Transverse colon (tissue), 3 donors: ENCODE data around the gene TMEM212.

ENCODE experiments used
- CTCF ChIP-seq, 5 experiments: fragments of 200-600 bp in 3 of 5; fragments of 450-650 bp in 2 of 5; sonication (generic) in 3 of 5; IDR thresholded peaks; 1 replicate in 2 of 5; 2 replicates in 3 of 5; pipeline ENCODE4 v1.5.1; 2016 to 2017; ENCODE audit warnings: antibody characterized with exemption in 5 of 5, inconsistent platforms in 3 of 5, mild to moderate bottlenecking in 2 of 5, moderate library complexity in 1 of 5
- EP300 ChIP-seq: sonication (generic); formaldehyde crosslinking; IDR thresholded peaks from one replicate; pipeline ENCODE4 v1.6.1; 2017; ENCODE audit warnings: antibody characterized with exemption, low read depth
- POLR2A ChIP-seq: fragments of 450-650 bp; IDR thresholded peaks from one replicate; pipeline ENCODE4 v1.6.1; 2016; ENCODE audit warnings: antibody characterized with exemption, mild to moderate bottlenecking, moderate library complexity

DNA sequence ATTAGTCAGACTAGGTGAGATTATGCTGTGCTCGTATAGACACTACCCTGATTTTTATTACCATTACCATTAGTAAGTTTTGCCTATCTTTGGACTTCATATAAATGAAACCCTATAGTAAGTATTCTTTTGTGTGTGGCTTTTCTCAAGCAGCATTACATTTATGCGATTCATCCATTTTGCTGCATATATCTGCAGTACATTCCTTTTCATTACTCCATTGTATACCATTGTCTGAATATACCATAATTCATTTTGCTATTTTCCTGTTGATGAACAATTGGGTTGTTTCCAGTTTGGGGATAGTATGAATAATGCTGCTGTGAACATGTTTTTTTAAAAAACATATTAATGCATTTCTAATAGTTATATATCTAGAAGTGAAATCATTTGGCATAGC lies 45.3 kb downstream of the TMEM212 start:
- no peak for TF ChIP-seq CTCF (IDR thresholded peaks at IDR 0.05)
- TF ChIP-seq POLR2A = no peak
- no peak for TF ChIP-seq EP300
